Heart left ventricle (tissue), 16 donors: Measurements from ENCODE around the gene CYTH4. TPM values are rescaled to one million over a fixed set of nuclear protein-coding genes. Genes with fewer than 3 reads are reported as not detected.

Source experiments
- ATAC-seq, 4 donors: fragments of 200-7000 bp; cut with Tn5 transposase; one replicate each; pipeline ENCODE4 v1.9.1; 2020 to 2022; ENCODE audit warnings: moderate library complexity in 4 of 4, mild to moderate bottlenecking in 3 of 4, moderate number of reproducible peaks in 1 of 4
- DNase-seq, 5 donors: peaks; one replicate each; pipeline ENCODE4 v3.0.0-alpha.2; 2020
- H3K27ac ChIP-seq, 12 donors: fragments of 200-600 bp; sonication (generic) in 4 of 12; one replicate each; pipeline versions ENCODE4 v1.5.0 to v1.8.0; 2016 to 2022; ENCODE audit warnings: mild to moderate bottlenecking in 2 of 12
- H3K27me3 ChIP-seq, 9 donors: fragments of 200-600 bp; sonication (generic) in 2 of 9; one replicate each; pipeline versions ENCODE4 v1.5.1 to v1.8.0; 2016 to 2022; ENCODE audit warnings: mild to moderate bottlenecking in 3 of 9
- H3K36me3 ChIP-seq, 9 donors: fragments of 200-600 bp; sonication (generic) in 2 of 9; one replicate each; pipeline versions ENCODE4 v1.5.0 to v1.8.0; 2018 to 2022; ENCODE audit warnings: mild to moderate bottlenecking in 2 of 9
- H3K4me1 ChIP-seq, 12 donors: fragments of 200-600 bp; sonication (generic) in 4 of 12; one replicate each; pipeline versions ENCODE4 v1.5.0 to v1.8.0; 2016 to 2022; ENCODE audit warnings: mild to moderate bottlenecking in 3 of 12
- H3K4me3 ChIP-seq, 12 donors: fragments of 200-600 bp; sonication (generic) in 4 of 12; one replicate each; pipeline versions ENCODE4 v1.5.0 to v1.8.0; 2017 to 2022; ENCODE audit warnings: mild to moderate bottlenecking in 9 of 12, moderate library complexity in 4 of 12
- H3K9me3 ChIP-seq, 12 donors: fragments of 200-600 bp; sonication (generic) in 4 of 12; one replicate each; pipeline versions ENCODE4 v1.5.0 to v1.8.0; 2016 to 2022; ENCODE audit warnings: mild to moderate bottlenecking in 1 of 12
- POLR2A ChIP-seq, 2 donors: fragments of 450-650 bp; IDR thresholded peaks; one replicate each; pipeline ENCODE4 v1.6.1; 2017; ENCODE audit warnings: antibody characterized with exemption in 2 of 2, mild to moderate bottlenecking in 2 of 2, moderate library complexity in 2 of 2
- WGBS, 4 donors: extraction: QIAGEN DNeasy Blood & Tissue Kit in 2 of 4; methylation state at CpG; one replicate each; pipeline versions ENCODE4 v1.1.5 to v1.1.7; 2013 to 2018; 5-methylcytosine and 5-hydroxymethylcytosine counted together
- intact Hi-C, 10 donors: fragments of 100-400 bp; cut with DNase I; formaldehyde crosslinking; loops; one replicate each; pipeline versions ENCODE4 v1.11.1 to v1.14.2; 2022
- polyA plus RNA-seq, 2 donors: library from polyadenylated mRNA; stranded (reverse); fragments of 200-250 nt; gene quantifications; one replicate each; pipeline ENCODE4 v1.2.3, GENCODE V29; 2013
- total RNA-seq, 9 donors: library from RNA; depleted of rRNA in 2 of 9; stranded (reverse); fragments of >200 nt in 2 of 9; fragmentation: NEBNext Ultra II Directional in 3 of 9; extraction: Animal tissue kit (Norgen Biotek cat#: 25700) in 3 of 9; gene quantifications; one replicate each; pipeline versions ENCODE4 v1.1.0 to v1.2.4, GENCODE V29; 2016 to 2023
- TF ChIP-seq, protein P1 (sequence below), 12 donors: fragments of 200-600 bp; sonication (generic) in 4 of 12; IDR thresholded peaks; one replicate each; pipeline versions ENCODE4 v1.5.0 to v1.8.0; 2018 to 2022; ENCODE audit warnings: antibody characterized with exemption in 12 of 12, mild to moderate bottlenecking in 5 of 12
- donor health status: ischemic (EF 13 %, LVEDD 7.1; RV severe dilation, severe dysfunction).
- donor health status: healthy with polysubstance abuse.
- donor health status: DM: no; HTN: yes; CAD: no.
- donor health status: DM: no; HTN: no; CAD: no.
- donor health status: ischemic (EF 25% LVEDD 6.9; RV normal size, moderate dysfunction).
- donor health status: ischemic (EF 25% LVEDD 5.7; RV mildly dilated, moderate dysfunction).
- donor health status: healthy.
- donor health status: DM: yes; HTN: yes; CAD: no.
- donor health status: ischemic (EF 35%, LVEDD 5.7; RV mildly dilated, moderate dysfunction).
- donor health status: nonischemic (EF 11% LVEDD 7.7; RV severe dilation, severe dysfunction).
- donor health status: DM: yes; HTN: yes; CAD: no.
- donor health status: PGD.
- donor health status: ischemic (EF 29% LVEDD 5.4; RV normal size, mild dysfunction).
- donor health status: nonischemic (EF 23%, LVEDD 6.1; RV moderate dilation, normal function).

The CYTH4 gene
- total and polyA plus RNA-seq, 11 donors = 2.4 to 57.8 (median 4.3) TPM

DNA sequence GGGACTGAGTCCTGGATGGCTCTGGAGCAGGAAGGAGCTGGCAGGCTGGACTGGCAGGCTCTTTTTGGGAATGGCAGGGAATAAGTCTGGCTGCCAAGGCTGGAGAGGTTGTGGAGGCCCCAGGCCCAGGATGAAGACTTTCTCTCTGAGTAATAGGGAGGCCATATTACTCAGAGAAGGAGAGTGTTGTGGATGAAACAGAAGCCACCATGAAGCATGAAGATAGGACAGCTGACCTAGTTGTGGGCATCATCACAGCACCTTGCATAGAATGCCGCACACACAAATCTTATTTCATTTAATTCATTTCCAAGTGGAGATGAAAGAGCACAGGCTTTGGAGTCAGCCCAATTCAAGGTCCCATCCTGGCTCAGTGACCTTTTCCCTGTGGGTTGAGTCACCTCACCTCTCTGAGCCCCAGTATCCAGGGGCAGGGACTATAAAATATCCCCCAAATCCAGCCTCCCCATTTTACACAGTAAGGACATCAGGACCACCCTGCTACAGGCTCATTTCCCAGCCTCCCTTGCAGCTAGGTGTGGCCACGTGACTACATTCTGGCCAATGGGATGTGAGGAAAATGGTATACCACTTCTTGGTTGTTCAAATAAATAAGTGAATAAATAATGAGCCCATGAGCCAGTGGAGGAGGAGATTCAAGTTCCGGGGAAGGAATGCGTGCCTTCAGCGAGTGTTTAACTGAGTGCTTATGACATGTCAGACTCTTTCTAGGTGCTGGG is 9.4 kb downstream of the CYTH4 start:
- intact Hi-C loops = no loop called here
- no peak overlapping the region for H3K4me3 ChIP-seq
- H3K36me3 ChIP-seq = peaks cover 0 to 85% (median 0%) of the 10 kb centered on the region in 9 donors
- peaks cover 0 to 25% (median 2%) of the 10 kb centered on the region in 9 donors for H3K27me3 ChIP-seq
- no peak overlapping the region for H3K27ac ChIP-seq
- TF ChIP-seq, protein P1, sequence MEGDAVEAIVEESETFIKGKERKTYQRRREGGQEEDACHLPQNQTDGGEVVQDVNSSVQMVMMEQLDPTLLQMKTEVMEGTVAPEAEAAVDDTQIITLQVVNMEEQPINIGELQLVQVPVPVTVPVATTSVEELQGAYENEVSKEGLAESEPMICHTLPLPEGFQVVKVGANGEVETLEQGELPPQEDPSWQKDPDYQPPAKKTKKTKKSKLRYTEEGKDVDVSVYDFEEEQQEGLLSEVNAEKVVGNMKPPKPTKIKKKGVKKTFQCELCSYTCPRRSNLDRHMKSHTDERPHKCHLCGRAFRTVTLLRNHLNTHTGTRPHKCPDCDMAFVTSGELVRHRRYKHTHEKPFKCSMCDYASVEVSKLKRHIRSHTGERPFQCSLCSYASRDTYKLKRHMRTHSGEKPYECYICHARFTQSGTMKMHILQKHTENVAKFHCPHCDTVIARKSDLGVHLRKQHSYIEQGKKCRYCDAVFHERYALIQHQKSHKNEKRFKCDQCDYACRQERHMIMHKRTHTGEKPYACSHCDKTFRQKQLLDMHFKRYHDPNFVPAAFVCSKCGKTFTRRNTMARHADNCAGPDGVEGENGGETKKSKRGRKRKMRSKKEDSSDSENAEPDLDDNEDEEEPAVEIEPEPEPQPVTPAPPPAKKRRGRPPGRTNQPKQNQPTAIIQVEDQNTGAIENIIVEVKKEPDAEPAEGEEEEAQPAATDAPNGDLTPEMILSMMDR (IDR thresholded peaks at IDR 0.05) = no peak
- no peak for TF ChIP-seq POLR2A (IDR thresholded peaks at IDR 0.05)
- DNase-seq (no peak), ATAC-seq (no peak)
- 96 to 97% (median 96%) methylated on average over 5 of the region's 5 CpGs for WGBS, 4 donors
- peaks cover 0 to 6% (median 0%) of the 10 kb centered on the region in 12 donors for H3K9me3 ChIP-seq
- H3K4me1 ChIP-seq = peaks cover 0 to 53% (median 0%) of the 10 kb centered on the region in 12 donors

DNA sequence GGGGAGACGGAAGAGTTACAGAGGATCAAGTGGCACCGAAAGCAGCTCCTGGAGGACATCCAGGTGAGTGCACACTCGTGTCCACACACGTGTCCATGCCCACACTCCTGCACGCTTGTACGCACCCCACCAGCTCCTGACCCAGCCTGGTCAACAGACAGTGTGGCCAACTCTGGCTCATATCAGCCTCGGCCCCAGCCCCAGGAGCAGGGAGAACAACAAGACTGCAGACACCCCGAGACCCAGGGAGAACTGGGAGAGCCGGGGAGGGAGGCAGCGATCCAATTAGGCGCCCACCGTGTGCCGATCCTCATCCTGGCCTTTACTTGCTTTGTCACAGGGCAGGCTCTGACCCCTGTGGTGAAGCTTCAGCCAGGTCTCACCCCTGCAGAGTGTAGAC is 10.3 kb downstream of the CYTH4 start:
- ATAC-seq = no peak
- H3K27ac ChIP-seq = no peak overlapping the region
- intact Hi-C loops = no loop called here
- WGBS, 4 donors = 66 to 92% (median 76%) methylated on average over 10 to 13 of the region's 13 CpGs
- peaks cover 0 to 6% (median 0%) of the 10 kb centered on the region in 12 donors for H3K9me3 ChIP-seq
- DNase-seq = peak in 1 of 5 donors; percentile 41
- H3K4me1 ChIP-seq = peaks cover 0 to 53% (median 0%) of the 10 kb centered on the region in 12 donors
- no peak overlapping the region for H3K4me3 ChIP-seq
- TF ChIP-seq, protein P1 (IDR thresholded peaks at IDR 0.05) = no peak
- no peak for TF ChIP-seq POLR2A (IDR thresholded peaks at IDR 0.05)
- peaks cover 0 to 87% (median 0%) of the 10 kb centered on the region in 9 donors for H3K36me3 ChIP-seq
- H3K27me3 ChIP-seq = peaks cover 0 to 25% (median 2%) of the 10 kb centered on the region in 9 donors

DNA sequence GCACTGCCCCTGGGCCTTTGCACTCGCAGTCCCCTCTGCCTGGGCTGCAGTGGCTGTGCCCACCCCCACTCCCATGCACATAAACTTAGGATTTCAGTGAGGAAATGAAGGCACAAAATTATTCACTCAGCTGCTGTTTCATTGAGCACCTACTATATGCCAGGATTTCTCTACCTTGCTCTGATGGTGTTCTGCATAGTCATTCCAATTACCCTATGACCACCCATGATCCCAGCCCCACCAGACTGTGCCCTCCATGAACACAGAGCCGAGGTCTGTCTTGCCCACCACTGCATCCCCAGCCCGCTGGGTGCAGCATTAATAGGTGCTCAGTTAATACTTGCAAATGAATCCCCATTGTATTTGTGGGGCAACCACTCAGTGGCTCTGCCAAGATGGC is 10.9 kb downstream of the CYTH4 start:
- ATAC-seq (no peak), DNase-seq (no peak)
- WGBS, 4 donors = 80 to 94% (median 88%) methylated on average over 3 of the region's 3 CpGs
- Histone ChIP-seq H3K9me3 (peaks cover 0 to 6% (median 0%) of the 10 kb centered on the region in 12 donors), H3K4me3 (no peak overlapping the region), H3K27me3 (peaks cover 0 to 25% (median 2%) of the 10 kb centered on the region in 9 donors), H3K4me1 (peaks cover 0 to 56% (median 0%) of the 10 kb centered on the region in 12 donors), H3K27ac (no peak overlapping the region), H3K36me3 (peaks cover 0 to 87% (median 0%) of the 10 kb centered on the region in 9 donors)
- intact Hi-C loops = no loop called here
- TF ChIP-seq, protein P1 (IDR thresholded peaks at IDR 0.05) = no peak
- TF ChIP-seq POLR2A (IDR thresholded peaks at IDR 0.05) = no peak

DNA sequence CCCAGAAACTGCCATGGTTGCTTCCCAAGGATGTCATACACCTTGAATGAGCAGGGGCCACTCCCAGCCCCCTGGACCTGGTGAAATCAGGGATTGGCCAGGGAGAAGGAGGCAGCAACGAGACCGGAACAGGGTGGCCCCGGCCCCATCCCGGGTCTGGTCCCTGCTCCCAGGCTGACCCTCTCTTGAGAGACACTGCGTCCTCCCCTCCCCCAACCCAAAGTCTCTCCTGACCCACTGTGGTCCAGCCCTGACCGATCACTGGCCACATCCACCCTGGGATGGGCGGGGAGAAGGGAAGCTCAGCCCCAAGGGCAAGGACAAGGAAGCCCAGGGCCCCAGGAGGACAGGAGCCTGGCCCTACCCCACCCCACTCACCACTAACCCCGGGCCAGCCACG is 12.4 kb downstream of the CYTH4 start:
- no peak for ATAC-seq
- Histone ChIP-seq H3K36me3 (peaks cover 0 to 84% (median 0%) of the 10 kb centered on the region in 9 donors), H3K4me1 (peaks cover 0 to 56% (median 0%) of the 10 kb centered on the region in 12 donors), H3K27me3 (peaks cover 0 to 25% (median 2%) of the 10 kb centered on the region in 9 donors), H3K4me3 (no peak overlapping the region), H3K9me3 (peaks cover 0 to 6% (median 0%) of the 10 kb centered on the region in 12 donors), H3K27ac (no peak overlapping the region)
- no peak for TF ChIP-seq POLR2A (IDR thresholded peaks at IDR 0.05)
- TF ChIP-seq, protein P1 (IDR thresholded peaks at IDR 0.05) = no peak
- WGBS, 4 donors = 67 to 71% (median 68%) methylated on average over 9 of the region's 9 CpGs
- no peak for DNase-seq
- intact Hi-C loops = no loop called here
